GM23338 (cell line): Measurements from ENCODE around the gene CSTPP1.

ENCODE experiments used
- EZH2 ChIP-seq: fragments of 200-600 bp; sonication (generic); IDR thresholded peaks from one replicate; pipeline ENCODE4 v1.8.0; 2017; ENCODE audit warnings: antibody characterized with exemption, mild to moderate bottlenecking, low read depth; ENCODE audit not compliant: unreplicated experiment
- EZH2phosphoT487 ChIP-seq: fragments of 200-600 bp; sonication (generic); IDR thresholded peaks from one replicate; pipeline ENCODE4 v1.8.1; 2018; ENCODE audit warnings: antibody characterized with exemption; ENCODE audit not compliant: unreplicated experiment
- TF ChIP-seq, protein P1 (sequence below), 2 experiments: fragments of 200-600 bp in 1 of 2; sonication (generic) in 1 of 2; conservative IDR thresholded peaks; 2 replicates each; pipeline versions ENCODE4 v1.5.1 to v1.6.1; 2016 to 2017; ENCODE audit warnings: antibody characterized with exemption in 2 of 2, low read depth in 2 of 2, mild to moderate bottlenecking in 2 of 2, moderate library complexity in 1 of 2

DNA sequence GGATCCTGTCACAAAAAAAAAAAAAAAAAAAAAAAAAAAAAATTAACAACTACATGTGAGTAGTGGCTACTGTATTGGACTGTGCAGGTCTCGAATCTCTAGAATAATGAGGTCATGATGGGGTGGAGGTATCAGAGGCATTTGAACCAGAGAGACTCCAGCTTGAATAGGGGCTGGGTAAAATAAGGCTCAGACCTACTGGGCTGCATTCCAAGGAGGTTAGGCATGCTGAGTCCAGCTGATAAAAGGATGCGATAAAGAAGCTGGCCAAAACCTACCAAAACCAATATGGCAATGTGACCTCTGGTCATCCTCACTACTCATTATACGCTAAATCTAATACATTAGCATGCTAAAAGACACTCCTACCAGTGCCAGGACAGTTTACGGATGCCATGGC, 255.6 kb downstream of the CSTPP1 start:
- TF ChIP-seq, protein P1, sequence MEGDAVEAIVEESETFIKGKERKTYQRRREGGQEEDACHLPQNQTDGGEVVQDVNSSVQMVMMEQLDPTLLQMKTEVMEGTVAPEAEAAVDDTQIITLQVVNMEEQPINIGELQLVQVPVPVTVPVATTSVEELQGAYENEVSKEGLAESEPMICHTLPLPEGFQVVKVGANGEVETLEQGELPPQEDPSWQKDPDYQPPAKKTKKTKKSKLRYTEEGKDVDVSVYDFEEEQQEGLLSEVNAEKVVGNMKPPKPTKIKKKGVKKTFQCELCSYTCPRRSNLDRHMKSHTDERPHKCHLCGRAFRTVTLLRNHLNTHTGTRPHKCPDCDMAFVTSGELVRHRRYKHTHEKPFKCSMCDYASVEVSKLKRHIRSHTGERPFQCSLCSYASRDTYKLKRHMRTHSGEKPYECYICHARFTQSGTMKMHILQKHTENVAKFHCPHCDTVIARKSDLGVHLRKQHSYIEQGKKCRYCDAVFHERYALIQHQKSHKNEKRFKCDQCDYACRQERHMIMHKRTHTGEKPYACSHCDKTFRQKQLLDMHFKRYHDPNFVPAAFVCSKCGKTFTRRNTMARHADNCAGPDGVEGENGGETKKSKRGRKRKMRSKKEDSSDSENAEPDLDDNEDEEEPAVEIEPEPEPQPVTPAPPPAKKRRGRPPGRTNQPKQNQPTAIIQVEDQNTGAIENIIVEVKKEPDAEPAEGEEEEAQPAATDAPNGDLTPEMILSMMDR (conservative IDR thresholded peaks at IDR 0.05; ENCODE audit: low read depth in 2 of 2) = no peak
- no peak for TF ChIP-seq EZH2phosphoT487
- no peak for TF ChIP-seq EZH2
